Ovary (tissue), 3 donors: Measurements from ENCODE around the gene CYP19A1.

Source experiments
- CTCF ChIP-seq, 3 donors: fragments of 450-650 bp in 2 of 3; fragments of 200-600 bp in 1 of 3; IDR thresholded peaks; one replicate each; pipeline versions ENCODE4 v1.5.1 to v1.8.0; 2016 to 2022; ENCODE audit warnings: antibody characterized with exemption in 3 of 3, mild to moderate bottlenecking in 1 of 3
- EP300 ChIP-seq: sonication (generic); formaldehyde crosslinking; IDR thresholded peaks from one replicate; pipeline ENCODE4 v1.6.1; 2017; ENCODE audit warnings: antibody characterized with exemption
- POLR2A ChIP-seq: fragments of 450-650 bp; IDR thresholded peaks from one replicate; pipeline ENCODE4 v1.6.1; 2017; ENCODE audit warnings: antibody characterized with exemption, mild to moderate bottlenecking, moderate library complexity
- donor health status: DM: no; HTN: no; CAD: no.

GRCh38 chr15:51323749-51324148 lies 14.6 kb downstream of the CYP19A1 start:
- no peak for TF ChIP-seq CTCF (IDR thresholded peaks at IDR 0.05)
- no peak for TF ChIP-seq POLR2A
- no peak for TF ChIP-seq EP300
